Smooth muscle cell (in vitro differentiated cells): ENCODE data around the gene PCDHA1. TPM values are rescaled to one million over a fixed set of nuclear protein-coding genes. Genes with fewer than 3 reads are reported as not detected.
A peak's percentile ranks its signal among the peaks of the same experiment; 100 is the strongest.

Experiments used
- DNase-seq: peaks from one replicate; lab custom pipeline; 2025; ENCODE audit not compliant: unreplicated experiment; lab: John Stamatoyannopoulos, UW
- H2AFZ ChIP-seq: fragments of 200-600 bp; sonication (generic); 2 replicates; pipeline ENCODE4 v1.6.0; 2016; ENCODE audit warnings: antibody characterized with exemption, low read depth, mild to moderate bottlenecking
- H3F3A ChIP-seq: fragments of 200-600 bp; sonication (generic); 2 replicates; pipeline ENCODE4 v1.6.0; 2017; ENCODE audit warnings: antibody characterized with exemption, low read depth
- H3K27ac ChIP-seq: fragments of 200-600 bp; sonication (generic); 2 replicates; pipeline ENCODE4 v1.5.1; 2016; ENCODE audit warnings: low read depth, mild to moderate bottlenecking
- H3K27me3 ChIP-seq: fragments of 200-600 bp; sonication (generic); 2 replicates; pipeline ENCODE4 v1.6.1; 2016; ENCODE audit warnings: low read depth, mild to moderate bottlenecking
- H3K36me3 ChIP-seq: fragments of 200-600 bp; sonication (generic); 2 replicates; pipeline ENCODE4 v1.5.1; 2016; ENCODE audit warnings: low read depth
- H3K4me1 ChIP-seq: fragments of 200-600 bp; sonication (generic); 2 replicates; pipeline ENCODE4 v1.5.1; 2016; ENCODE audit warnings: low read depth
- H3K4me2 ChIP-seq: fragments of 200-600 bp; sonication (generic); 2 replicates; pipeline ENCODE4 v1.6.0; 2016; ENCODE audit warnings: mild to moderate bottlenecking
- H3K4me3 ChIP-seq: fragments of 200-600 bp; sonication (generic); 2 replicates; pipeline ENCODE4 v1.5.1; 2016; ENCODE audit warnings: mild to moderate bottlenecking
- H3K79me2 ChIP-seq: fragments of 200-600 bp; sonication (generic); 2 replicates; pipeline ENCODE4 v1.6.0; 2016; ENCODE audit warnings: low read depth, mild to moderate bottlenecking
- H3K9ac ChIP-seq: fragments of 200-600 bp; sonication (generic); 2 replicates; pipeline ENCODE4 v1.6.0; 2016; ENCODE audit warnings: low read depth
- H3K9me3 ChIP-seq: fragments of 200-600 bp; sonication (generic); replicated peaks from 2 replicates; pipeline ENCODE4 v1.5.1; 2016; ENCODE audit warnings: low read depth
- H4K20me1 ChIP-seq: fragments of 200-600 bp; sonication (generic); 2 replicates; pipeline ENCODE4 v1.6.0; 2016; ENCODE audit warnings: low read depth
- WGBS: methylation state at CpG from one replicate; pipeline ENCODE4 v1.1.7; 2016; ENCODE audit warnings: low lambda C conversion rate; 5-methylcytosine and 5-hydroxymethylcytosine counted together
- polyA plus RNA-seq: library from polyadenylated mRNA; unstranded; fragments of >200 nt; fragmentation: Nextera tagmentation; extraction: Ambion mirVana; gene quantifications from 2 replicates; pipeline ENCODE4 v1.2.1, GENCODE V29; 2016
- total RNA-seq: library from RNA; depleted of rRNA; stranded (reverse); fragments of >200 nt; gene quantifications from 2 replicates; pipeline ENCODE4 v1.2.3, GENCODE V29; 2014
- TF ChIP-seq, protein P1 (sequence below): fragments of 200-600 bp; sonication (generic); IDR thresholded peaks from 2 replicates; pipeline ENCODE4 v1.5.1; 2017; ENCODE audit warnings: borderline replicate concordance, mild to moderate bottlenecking, antibody characterized with exemption; ENCODE audit not compliant: insufficient read depth, poor library complexity, severe bottlenecking

Gene PCDHA1
- total and polyA plus RNA-seq, 2 experiments from 2014 or later: not detected

DNA sequence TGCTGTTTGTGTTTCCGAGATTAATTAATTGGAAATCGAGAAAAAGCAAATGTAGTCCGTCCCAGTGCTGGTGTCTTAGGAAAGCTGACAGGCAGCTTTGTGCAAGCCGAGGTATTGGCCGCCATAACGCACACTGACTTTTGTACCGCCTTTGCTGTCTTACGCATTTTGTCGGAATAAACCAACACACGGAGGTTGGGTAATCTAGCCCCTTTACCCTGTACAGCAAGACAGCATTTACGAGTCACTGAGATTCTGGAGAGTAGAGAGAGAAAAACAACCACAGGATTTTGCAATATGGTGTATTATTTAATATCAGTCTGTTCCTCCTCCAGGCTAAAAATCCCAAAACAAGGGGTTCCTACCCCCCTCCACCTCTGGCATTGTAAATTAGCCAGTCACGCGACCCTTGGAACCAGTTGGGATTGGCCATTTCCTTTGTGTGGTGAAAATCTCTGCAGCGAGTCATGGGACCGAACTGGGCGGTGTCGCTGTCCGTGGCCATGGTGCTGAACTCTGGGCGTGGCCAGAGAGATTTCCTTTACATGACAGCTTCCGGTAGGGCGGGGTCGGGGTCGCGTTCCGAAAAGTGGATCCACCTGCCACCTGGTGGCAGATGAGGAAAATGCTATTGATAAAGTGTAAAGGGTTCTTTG lies 255.0 kb downstream of the PCDHA1 start:
- WGBS: under 1% methylated on average over 25 of the region's 25 CpGs
- no peaks in the 10 kb centered on the region for H3K9me3 ChIP-seq
- peak overlapping the region; percentile 90 for H2AFZ ChIP-seq
- no peaks in the 10 kb centered on the region for H3K36me3 ChIP-seq
- H3F3A ChIP-seq: no peaks in the 10 kb centered on the region
- peak overlapping the region; percentile 79 for H3K4me3 ChIP-seq
- TF ChIP-seq, protein P1, sequence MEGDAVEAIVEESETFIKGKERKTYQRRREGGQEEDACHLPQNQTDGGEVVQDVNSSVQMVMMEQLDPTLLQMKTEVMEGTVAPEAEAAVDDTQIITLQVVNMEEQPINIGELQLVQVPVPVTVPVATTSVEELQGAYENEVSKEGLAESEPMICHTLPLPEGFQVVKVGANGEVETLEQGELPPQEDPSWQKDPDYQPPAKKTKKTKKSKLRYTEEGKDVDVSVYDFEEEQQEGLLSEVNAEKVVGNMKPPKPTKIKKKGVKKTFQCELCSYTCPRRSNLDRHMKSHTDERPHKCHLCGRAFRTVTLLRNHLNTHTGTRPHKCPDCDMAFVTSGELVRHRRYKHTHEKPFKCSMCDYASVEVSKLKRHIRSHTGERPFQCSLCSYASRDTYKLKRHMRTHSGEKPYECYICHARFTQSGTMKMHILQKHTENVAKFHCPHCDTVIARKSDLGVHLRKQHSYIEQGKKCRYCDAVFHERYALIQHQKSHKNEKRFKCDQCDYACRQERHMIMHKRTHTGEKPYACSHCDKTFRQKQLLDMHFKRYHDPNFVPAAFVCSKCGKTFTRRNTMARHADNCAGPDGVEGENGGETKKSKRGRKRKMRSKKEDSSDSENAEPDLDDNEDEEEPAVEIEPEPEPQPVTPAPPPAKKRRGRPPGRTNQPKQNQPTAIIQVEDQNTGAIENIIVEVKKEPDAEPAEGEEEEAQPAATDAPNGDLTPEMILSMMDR: peak; percentile 89
- H4K20me1 ChIP-seq: no peaks in the 10 kb centered on the region
- H3K4me1 ChIP-seq: peaks cover 7% of the 10 kb centered on the region
- peak overlapping the region; percentile 89 for H3K9ac ChIP-seq
- H3K27ac ChIP-seq: peak overlapping the region; percentile 92
- peaks cover 9% of the 10 kb centered on the region for H3K27me3 ChIP-seq
- H3K79me2 ChIP-seq: no peaks in the 10 kb centered on the region
- peak overlapping the region; percentile 93 for H3K4me2 ChIP-seq
- peak; percentile 96 for DNase-seq

DNA sequence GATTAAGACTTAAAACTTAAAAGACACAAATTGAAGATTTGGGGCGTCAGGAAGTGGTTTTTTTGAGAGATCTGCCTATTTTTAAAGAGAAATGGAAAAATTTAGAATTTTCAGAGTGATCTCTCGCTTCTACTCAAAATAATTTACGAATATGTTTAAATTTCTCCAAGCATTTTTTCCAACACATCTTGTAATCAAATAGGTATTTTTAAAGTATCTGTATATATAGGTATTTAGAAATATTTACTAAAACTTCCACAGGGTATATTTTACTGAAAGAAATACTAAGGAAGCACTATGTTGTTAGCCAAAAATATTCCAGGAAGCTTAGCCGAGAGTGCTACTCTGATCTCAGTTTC lies 255.5 kb downstream of the PCDHA1 start:
- H4K20me1 ChIP-seq: no peaks in the 10 kb centered on the region
- WGBS: 25% methylated on average over 4 of the region's 4 CpGs
- H3K9me3 ChIP-seq: no peaks in the 10 kb centered on the region
- no peak overlapping the region for H2AFZ ChIP-seq
- no peak overlapping the region for H3K9ac ChIP-seq
- H3K27ac ChIP-seq: no peak overlapping the region
- peaks cover 9% of the 10 kb centered on the region for H3K27me3 ChIP-seq
- H3F3A ChIP-seq: no peaks in the 10 kb centered on the region
- TF ChIP-seq, protein P1: no peak
- H3K4me3 ChIP-seq: no peak overlapping the region
- no peak overlapping the region for H3K4me2 ChIP-seq
- peaks cover 7% of the 10 kb centered on the region for H3K4me1 ChIP-seq
- DNase-seq: no peak
- no peaks in the 10 kb centered on the region for H3K79me2 ChIP-seq
- no peaks in the 10 kb centered on the region for H3K36me3 ChIP-seq

DNA sequence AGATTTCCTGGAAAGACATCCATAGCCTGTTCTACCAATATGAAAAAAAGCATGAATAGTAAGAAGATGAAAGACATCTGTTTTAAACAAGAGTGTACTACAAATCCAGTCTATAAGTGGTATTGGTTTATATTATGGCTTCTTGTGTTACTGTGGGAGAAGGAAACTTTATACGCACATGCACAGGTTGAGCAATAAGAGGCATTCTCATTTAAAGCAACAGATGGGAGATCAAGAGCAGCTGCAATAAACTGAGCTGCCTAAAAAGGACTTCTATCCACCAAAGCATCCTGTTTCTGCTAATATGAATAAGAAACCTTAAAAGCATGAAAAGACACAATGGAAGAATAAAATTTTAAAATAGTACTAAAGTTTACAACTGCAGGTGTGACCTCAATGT lies 256.6 kb downstream of the PCDHA1 start:
- DNase-seq: no peak
- no peak overlapping the region for H3K4me3 ChIP-seq
- no peaks in the 10 kb centered on the region for H3F3A ChIP-seq
- H3K9me3 ChIP-seq: no peaks in the 10 kb centered on the region
- H3K4me2 ChIP-seq: no peak overlapping the region
- no peak overlapping the region for H3K9ac ChIP-seq
- TF ChIP-seq, protein P1: no peak
- no peak overlapping the region for H3K27ac ChIP-seq
- no peaks in the 10 kb centered on the region for H3K79me2 ChIP-seq
- H4K20me1 ChIP-seq: no peaks in the 10 kb centered on the region
- H2AFZ ChIP-seq: no peak overlapping the region
- H3K4me1 ChIP-seq: peaks cover 7% of the 10 kb centered on the region
- H3K36me3 ChIP-seq: no peaks in the 10 kb centered on the region
- 87% methylated on average over 1 of the region's 1 CpG for WGBS
- H3K27me3 ChIP-seq: peaks cover 18% of the 10 kb centered on the region
